ENCODE data around the gene MORN1. TPM values are rescaled to one million over a fixed set of nuclear protein-coding genes. Genes with fewer than 3 reads are reported as not detected.

Gene MORN1
- total RNA-seq, 1 experiment from 2014 or later: 47.8 TPM

GRCh38 chr1:2438641-2439040, 47.3 kb upstream of the MORN1 start:
- no peaks in the 10 kb centered on the region for H3K79me2 ChIP-seq (ENCODE audit: low read depth)
- H3F3A ChIP-seq (ENCODE audit: insufficient read depth, low read depth): no peaks in the 10 kb centered on the region
- peaks cover 71% of the 10 kb centered on the region for H3K27me3 ChIP-seq (ENCODE audit: insufficient read depth, low read depth)
- H3K4me1 ChIP-seq (replicated peaks; ENCODE audit: insufficient read depth): no peaks in the 10 kb centered on the region
- H3K9me3 ChIP-seq (ENCODE audit: insufficient read depth, low read depth): no peaks in the 10 kb centered on the region
- DNase-seq: no peak
- H3K4me2 ChIP-seq: no peak overlapping the region
- no peaks in the 10 kb centered on the region for H3K36me3 ChIP-seq (ENCODE audit: low read depth)
- H3K9me2 ChIP-seq (ENCODE audit: insufficient read depth): no peaks in the 10 kb centered on the region
- no peak overlapping the region for H3K27ac ChIP-seq
- BruUV-seq (replicated peaks): no TSS peak
- no peak overlapping the region for H3K4me3 ChIP-seq
- H2AFZ ChIP-seq: no peak overlapping the region
- TF ChIP-seq CTCF (conservative IDR thresholded peaks at IDR 0.05) (no peak), EZH2 (IDR thresholded peaks at IDR 0.05; ENCODE audit: low read depth) (no peak)
- POLR2A ChIA-PET (ENCODE audit: unreplicated experiment): no interaction called here
- intact Hi-C loops (cut with micrococcal nuclease; ENCODE audit: unreplicated experiment): no loop called here
- CTCF ChIA-PET: no interaction called here
- H4K20me1 ChIP-seq (ENCODE audit: insufficient read depth): peaks cover 6% of the 10 kb centered on the region; the same call in 1 of the 2 replicates

GRCh38 chr1:2438038-2438437, 46.7 kb upstream of the MORN1 start:
- TF ChIP-seq CTCF (conservative IDR thresholded peaks at IDR 0.05) (no peak), EZH2 (IDR thresholded peaks at IDR 0.05; ENCODE audit: low read depth) (no peak)
- ChIA-PET CTCF (no interaction called here), POLR2A (ENCODE audit: unreplicated experiment) (no interaction called here)
- Histone ChIP-seq H3F3A (ENCODE audit: insufficient read depth, low read depth) (no peaks in the 10 kb centered on the region), H3K36me3 (ENCODE audit: low read depth) (no peaks in the 10 kb centered on the region), H4K20me1 (ENCODE audit: insufficient read depth) (peaks cover 6% of the 10 kb centered on the region; the same call in 1 of the 2 replicates), H3K79me2 (ENCODE audit: low read depth) (no peaks in the 10 kb centered on the region), H2AFZ (no peak overlapping the region), H3K4me3 (no peak overlapping the region), H3K9me3 (ENCODE audit: insufficient read depth, low read depth) (no peaks in the 10 kb centered on the region), H3K9me2 (ENCODE audit: insufficient read depth) (no peaks in the 10 kb centered on the region), H3K27me3 (ENCODE audit: insufficient read depth, low read depth) (peaks cover 76% of the 10 kb centered on the region), H3K27ac (no peak overlapping the region), H3K4me1 (replicated peaks; ENCODE audit: insufficient read depth) (no peaks in the 10 kb centered on the region), H3K4me2 (no peak overlapping the region)
- intact Hi-C loops (cut with micrococcal nuclease; ENCODE audit: unreplicated experiment): no loop called here
- DNase-seq: no peak
- BruUV-seq (replicated peaks): no TSS peak

- DNase-seq: no peak
- H3K79me2 ChIP-seq (ENCODE audit: low read depth): no peaks in the 10 kb centered on the region
- H3F3A ChIP-seq (ENCODE audit: insufficient read depth, low read depth): no peaks in the 10 kb centered on the region
- H3K9me3 ChIP-seq (ENCODE audit: insufficient read depth, low read depth): no peaks in the 10 kb centered on the region
- H3K36me3 ChIP-seq (ENCODE audit: low read depth): no peaks in the 10 kb centered on the region
- H3K27me3 ChIP-seq (ENCODE audit: insufficient read depth, low read depth): peaks cover 76% of the 10 kb centered on the region
- BruUV-seq (replicated peaks): no TSS peak
- H3K9me2 ChIP-seq (ENCODE audit: insufficient read depth): no peaks in the 10 kb centered on the region
- intact Hi-C loops (cut with micrococcal nuclease; ENCODE audit: unreplicated experiment): no loop called here
- H2AFZ ChIP-seq: no peak overlapping the region
- no peak for TF ChIP-seq EZH2 (IDR thresholded peaks at IDR 0.05; ENCODE audit: low read depth)
- TF ChIP-seq CTCF (conservative IDR thresholded peaks at IDR 0.05): no peak
- H3K27ac ChIP-seq: no peak overlapping the region
- no peaks in the 10 kb centered on the region for H3K4me1 ChIP-seq (replicated peaks; ENCODE audit: insufficient read depth)
- ChIA-PET POLR2A (ENCODE audit: unreplicated experiment) (no interaction called here), CTCF (no interaction called here)
- no peak overlapping the region for H3K4me3 ChIP-seq
- peaks cover 6% of the 10 kb centered on the region; the same call in 1 of the 2 replicates for H4K20me1 ChIP-seq (ENCODE audit: insufficient read depth)
- H3K4me2 ChIP-seq: no peak overlapping the region
Observed at GRCh38 chr1:2437617-2438016, 46.3 kb upstream of the MORN1 start.
